NCI-H1694 treated with DMSO at 0.1 percent for 48 hours (cell line): ENCODE measurements around the gene SLC12A7.
"Not testable (repeated sequence)": the region's sequence is repeated elsewhere in the genome, so short reads cannot be mapped to it uniquely, and the experiment has no call there.

ENCODE experiments used
- DNase-seq: peaks from one replicate; lab custom pipeline; 2025; lab: John Stamatoyannopoulos, UW

SLC12A7 gene

GRCh38 chr5:1140818-1141189, 28.9 kb upstream of the SLC12A7 start:
- no peak for DNase-seq

GRCh38 chr5:1140171-1140817, 28.4 kb upstream of the SLC12A7 start:
- DNase-seq: peak; percentile 61

- no peak for DNase-seq
Observed at GRCh38 chr5:1139331-1140170, 27.7 kb upstream of the SLC12A7 start.

GRCh38 chr5:1138445-1139245, 26.8 kb upstream of the SLC12A7 start:
- DNase-seq: no peak

- DNase-seq: no peak
Observed at GRCh38 chr5:1137567-1138444, 25.9 kb upstream of the SLC12A7 start.

GRCh38 chr5:1136814-1137213, 25.0 kb upstream of the SLC12A7 start:
- DNase-seq: no peak

GRCh38 chr5:1135696-1136525, 24.0 kb upstream of the SLC12A7 start:
- DNase-seq: no peak

GRCh38 chr5:1134478-1134877, 22.6 kb upstream of the SLC12A7 start:
- no peak for DNase-seq

- no peak for DNase-seq
Observed at GRCh38 chr5:1133510-1134201, 21.8 kb upstream of the SLC12A7 start.

GRCh38 chr5:1133108-1133507, 21.2 kb upstream of the SLC12A7 start:
- no peak for DNase-seq

- DNase-seq: no peak
Observed at GRCh38 chr5:1132570-1132969, 20.7 kb upstream of the SLC12A7 start.

- no peak for DNase-seq
Observed at GRCh38 chr5:1131726-1132125, 19.9 kb upstream of the SLC12A7 start.

GRCh38 chr5:1131191-1131621, 19.3 kb upstream of the SLC12A7 start:
- no peak for DNase-seq

GRCh38 chr5:1130218-1130946, 18.5 kb upstream of the SLC12A7 start:
- DNase-seq: no peak

GRCh38 chr5:1129711-1130055, 17.8 kb upstream of the SLC12A7 start:
- DNase-seq: no peak

GRCh38 chr5:1128977-1129710, 17.3 kb upstream of the SLC12A7 start:
- DNase-seq: no peak

GRCh38 chr5:1127959-1128785, 16.3 kb upstream of the SLC12A7 start:
- DNase-seq: no peak

GRCh38 chr5:1125695-1126094, 13.8 kb upstream of the SLC12A7 start:
- DNase-seq: not testable (repeated sequence)
